Kidney (tissue), 14 donors: ENCODE data around the gene PNMA1. TPM values are rescaled to one million over a fixed set of nuclear protein-coding genes. Genes with fewer than 3 reads are reported as not detected.

Experiments
- DNase-seq, 5 donors: peaks; one replicate each; pipeline ENCODE4 v3.0.0-alpha.2; 2013 to 2020
- FAIRE-seq: peaks from 2 replicates; lab custom pipeline; 2012; peaks lifted over from hg19 to GRCh38; lab: Jason Lieb, UNC
- H3K27ac ChIP-seq, 2 donors: one replicate each; pipeline ENCODE4 v1.7.0; 2013; ENCODE audit warnings: low read depth in 2 of 2, low read length in 2 of 2, inconsistent platforms in 1 of 2
- H3K27me3 ChIP-seq: one replicate; pipeline ENCODE4 v1.7.1; 2013; ENCODE audit warnings: low read length, inconsistent platforms; ENCODE audit not compliant: control insufficient read depth, insufficient read depth
- H3K36me3 ChIP-seq, 3 donors: one replicate each; pipeline versions ENCODE4 v1.7.0 to v1.7.1; 2013; ENCODE audit warnings: low read length in 3 of 3, control low read depth in 1 of 3, inconsistent platforms in 1 of 3; ENCODE audit not compliant: insufficient read depth in 3 of 3, control insufficient read depth in 2 of 3
- H3K4me1 ChIP-seq, 3 donors: one replicate each; pipeline versions ENCODE4 v1.7.0 to v1.7.1; 2013; ENCODE audit warnings: low read length in 3 of 3, inconsistent platforms in 1 of 3, low read depth in 1 of 3; ENCODE audit not compliant: control insufficient read depth in 2 of 3, insufficient read depth in 2 of 3
- H3K4me3 ChIP-seq, 3 donors: one replicate each; pipeline versions ENCODE4 v1.7.0 to v1.8.1; 2013; ENCODE audit warnings: low read length in 3 of 3, control low read depth in 1 of 3, inconsistent platforms in 1 of 3
- H3K9ac ChIP-seq, 3 donors: one replicate each; pipeline versions ENCODE4 v1.7.0 to v1.7.1; 2013; ENCODE audit warnings: low read length in 3 of 3, control low read depth in 1 of 3, inconsistent platforms in 1 of 3
- H3K9me3 ChIP-seq, 3 donors: one replicate each; pipeline versions ENCODE4 v1.7.0 to v1.7.1; 2013; ENCODE audit warnings: low read length in 3 of 3, control low read depth in 1 of 3, inconsistent platforms in 1 of 3; ENCODE audit not compliant: control insufficient read depth in 2 of 3, insufficient read depth in 1 of 3
- intact Hi-C: fragments of 100-400 bp; cut with DNase I; formaldehyde crosslinking; loops from one replicate; pipeline ENCODE4 v1.11.1; 2022
- polyA plus RNA-seq: library from polyadenylated mRNA; stranded (reverse); fragments of 350-450 nt; fragmentation: Illumina TruSeq; extraction: RNeasy Lipid Tissue Mini Kit (QIAGEN cat#74804); gene quantifications from one replicate; pipeline ENCODE4 v1.2.3, GENCODE V29; 2014; ENCODE audit warnings: low read depth, low replicate concordance; ENCODE audit not compliant: insufficient read depth
- total RNA-seq: library from RNA; stranded (reverse); fragmentation: NEBNext Ultra II Directional; extraction: Animal tissue kit (Norgen Biotek cat#: 25700); gene quantifications from one replicate; pipeline ENCODE4 v1.2.1, GENCODE V29; 2021
- TF ChIP-seq, protein P1 (sequence below): IDR thresholded peaks from 3 replicates; pipeline ENCODE4 v1.5.1; 2012; ENCODE audit warnings: mild to moderate bottlenecking, moderate library complexity, borderline replicate concordance; ENCODE audit not compliant: insufficient read depth; ENCODE audit errors: extremely low read depth
- donor health status: control.
- donor health status: control.
- donor health status: control.
- donor health status: control.
- donor health status: control.
- donor health status: DM: yes; HTN: yes; CAD: no.
- donor health status: Normal renal cell carcinoma (clear cell type).

The PNMA1 gene
- total and polyA plus RNA-seq, 2 donors from 2014 or later: 34.6 to 53.1 TPM

DNA sequence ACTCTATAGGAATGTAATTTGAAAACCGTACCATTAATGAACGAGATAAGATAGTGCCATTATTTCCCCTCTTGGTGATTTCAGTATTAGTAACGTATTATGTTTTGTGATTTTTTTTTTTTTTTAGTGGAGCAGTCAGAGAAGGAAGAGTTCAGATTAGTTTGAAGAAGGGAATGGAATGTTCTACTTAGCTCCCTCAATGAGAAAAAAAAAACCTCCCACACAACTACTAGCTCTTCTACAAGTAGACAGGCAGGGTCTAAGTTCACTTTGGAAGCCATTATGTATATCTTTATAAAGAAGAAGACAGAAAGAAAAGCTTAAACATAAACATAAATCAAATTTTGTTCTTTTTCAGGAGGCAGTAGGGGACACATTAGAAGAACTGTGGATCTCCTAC is 27.3 kb downstream of the PNMA1 start:
- DNase-seq: no peak
- H3K4me1 ChIP-seq: no peaks in the 10 kb centered on the region
- TF ChIP-seq, protein P1, sequence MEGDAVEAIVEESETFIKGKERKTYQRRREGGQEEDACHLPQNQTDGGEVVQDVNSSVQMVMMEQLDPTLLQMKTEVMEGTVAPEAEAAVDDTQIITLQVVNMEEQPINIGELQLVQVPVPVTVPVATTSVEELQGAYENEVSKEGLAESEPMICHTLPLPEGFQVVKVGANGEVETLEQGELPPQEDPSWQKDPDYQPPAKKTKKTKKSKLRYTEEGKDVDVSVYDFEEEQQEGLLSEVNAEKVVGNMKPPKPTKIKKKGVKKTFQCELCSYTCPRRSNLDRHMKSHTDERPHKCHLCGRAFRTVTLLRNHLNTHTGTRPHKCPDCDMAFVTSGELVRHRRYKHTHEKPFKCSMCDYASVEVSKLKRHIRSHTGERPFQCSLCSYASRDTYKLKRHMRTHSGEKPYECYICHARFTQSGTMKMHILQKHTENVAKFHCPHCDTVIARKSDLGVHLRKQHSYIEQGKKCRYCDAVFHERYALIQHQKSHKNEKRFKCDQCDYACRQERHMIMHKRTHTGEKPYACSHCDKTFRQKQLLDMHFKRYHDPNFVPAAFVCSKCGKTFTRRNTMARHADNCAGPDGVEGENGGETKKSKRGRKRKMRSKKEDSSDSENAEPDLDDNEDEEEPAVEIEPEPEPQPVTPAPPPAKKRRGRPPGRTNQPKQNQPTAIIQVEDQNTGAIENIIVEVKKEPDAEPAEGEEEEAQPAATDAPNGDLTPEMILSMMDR: no peak
- no peaks in the 10 kb centered on the region for H3K27me3 ChIP-seq
- intact Hi-C loops: no loop called here
- H3K9me3 ChIP-seq: no peaks in the 10 kb centered on the region
- no peak overlapping the region for H3K4me3 ChIP-seq
- peaks cover 0 to 6% (median 2%) of the 10 kb centered on the region in 3 donors for H3K36me3 ChIP-seq
- no peak overlapping the region for H3K9ac ChIP-seq
- no peak overlapping the region for H3K27ac ChIP-seq
- no peak for FAIRE-seq

DNA sequence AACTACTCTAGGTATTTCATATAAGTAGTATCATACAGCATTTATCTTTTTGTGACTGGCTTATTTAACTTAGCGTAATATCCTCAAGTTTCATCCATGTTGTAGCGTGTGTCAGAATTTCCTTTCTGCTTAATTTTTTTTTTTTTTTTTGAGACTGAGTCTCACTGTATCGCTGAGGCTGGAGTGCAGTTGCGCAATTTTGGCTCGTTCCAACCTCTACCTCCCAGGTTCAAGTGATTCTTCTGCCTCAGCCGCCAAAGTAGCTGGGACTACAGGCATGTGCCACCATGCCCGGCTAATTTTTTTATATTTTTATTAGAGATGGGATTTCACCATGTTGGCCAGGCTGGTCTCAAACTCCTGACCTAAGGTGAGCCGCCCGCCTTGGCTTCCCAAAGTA is 28.9 kb downstream of the PNMA1 start:
- intact Hi-C loops: no loop called here
- Histone ChIP-seq H3K4me1 (no peaks in the 10 kb centered on the region), H3K27me3 (no peaks in the 10 kb centered on the region), H3K27ac (no peak overlapping the region), H3K4me3 (no peak overlapping the region), H3K9me3 (no peaks in the 10 kb centered on the region), H3K36me3 (peaks cover 0 to 6% (median 2%) of the 10 kb centered on the region in 3 donors), H3K9ac (no peak overlapping the region)
- FAIRE-seq: no peak
- no peak for DNase-seq
- TF ChIP-seq, protein P1: no peak

GRCh38 chr14:73684627-73685026 is 29.6 kb downstream of the PNMA1 start:
- H3K4me1 ChIP-seq: no peaks in the 10 kb centered on the region

More at GRCh38 chr14:73684627-73685026, 29.6 kb downstream of the PNMA1 start:
- Histone ChIP-seq H3K36me3 (peaks cover 0 to 6% (median 2%) of the 10 kb centered on the region in 3 donors), H3K9me3 (no peaks in the 10 kb centered on the region), H3K27ac (no peak overlapping the region), H3K4me3 (no peak overlapping the region), H3K9ac (no peak overlapping the region), H3K27me3 (no peaks in the 10 kb centered on the region)
- DNase-seq (no peak), FAIRE-seq (no peak)
- TF ChIP-seq, protein P1: no peak
- intact Hi-C loops: no loop called here
